ENCODE results near the gene DOCK2.
"Not testable (repeated sequence)": the region's sequence is repeated elsewhere in the genome, so short reads cannot be mapped to it uniquely, and the experiment has no call there.

DOCK2 gene

GRCh38 chr5:169723103-169723831, 86.2 kb downstream of the DOCK2 start:
- ATAC-seq: no peak

GRCh38 chr5:169724303-169725087, 87.4 kb downstream of the DOCK2 start:
- ATAC-seq: no peak

- not testable (repeated sequence) for ATAC-seq
Observed at GRCh38 chr5:169725665-169726064, 88.6 kb downstream of the DOCK2 start.

DNA sequence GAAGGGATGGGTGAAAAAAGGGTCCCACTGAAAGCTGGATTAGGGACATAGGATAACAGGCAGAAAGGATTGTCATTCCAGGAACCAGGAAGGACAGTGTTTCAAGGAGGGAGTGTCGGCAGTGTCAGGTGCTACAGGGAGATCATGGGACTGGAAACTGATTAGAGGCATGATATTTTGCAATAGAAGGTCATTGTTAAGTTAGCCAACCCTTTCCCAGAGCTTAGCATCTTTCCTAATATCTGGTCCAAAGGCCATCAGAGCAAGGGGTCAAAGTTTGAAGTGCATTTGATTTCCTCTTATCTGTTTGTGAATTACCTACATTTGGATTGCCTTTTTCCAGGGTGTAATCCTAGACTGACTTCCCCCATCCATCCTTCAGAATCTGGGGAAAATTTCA, 91.3 kb downstream of the DOCK2 start:
- ATAC-seq: no peak

DNA sequence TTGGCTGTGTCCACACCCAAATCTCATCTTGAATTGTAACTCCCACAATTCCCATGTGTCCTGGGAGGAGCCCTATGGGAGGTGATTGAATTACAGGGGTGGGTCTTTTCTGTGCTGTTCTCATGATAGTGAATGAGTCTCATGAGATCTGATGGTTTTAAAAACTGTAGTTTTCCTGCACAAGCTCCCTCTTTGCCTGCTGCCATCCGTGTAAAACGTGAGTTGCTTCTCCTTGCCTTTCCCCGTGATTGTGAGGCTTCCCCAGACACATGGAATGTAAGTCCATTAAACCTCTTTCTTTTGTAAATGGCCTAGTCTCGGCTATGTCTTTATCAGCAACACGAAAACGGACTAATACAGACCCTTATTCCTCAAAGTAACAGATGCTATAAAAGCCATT, 94.1 kb downstream of the DOCK2 start:
- no peak for ATAC-seq

GRCh38 chr5:169732841-169733240, 95.8 kb downstream of the DOCK2 start:
- ATAC-seq: no peak

GRCh38 chr5:169735913-169736312, 98.8 kb downstream of the DOCK2 start:
- no peak for ATAC-seq

- no peak for ATAC-seq
Observed at GRCh38 chr5:169736653-169737052, 99.6 kb downstream of the DOCK2 start.

DNA sequence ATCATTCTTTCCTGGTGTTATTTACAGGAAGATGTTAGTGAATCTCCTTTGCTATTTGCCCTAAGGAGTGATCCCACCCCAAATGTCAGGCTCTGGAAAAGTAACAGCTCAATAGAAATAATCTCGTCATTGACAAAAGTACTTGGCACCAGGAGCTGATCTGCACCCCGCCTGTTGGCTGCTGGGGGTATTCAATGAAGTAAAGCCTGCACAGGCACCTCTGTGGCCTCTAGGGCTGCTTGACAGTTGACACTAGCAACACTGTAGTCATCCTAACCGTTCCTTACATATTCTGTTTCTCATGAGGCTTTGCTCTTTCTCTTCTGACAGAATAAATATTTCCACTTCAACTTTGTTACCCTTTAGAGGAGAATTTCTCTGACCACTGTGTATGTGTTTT, 103.4 kb downstream of the DOCK2 start:
- no peak for ATAC-seq

DNA sequence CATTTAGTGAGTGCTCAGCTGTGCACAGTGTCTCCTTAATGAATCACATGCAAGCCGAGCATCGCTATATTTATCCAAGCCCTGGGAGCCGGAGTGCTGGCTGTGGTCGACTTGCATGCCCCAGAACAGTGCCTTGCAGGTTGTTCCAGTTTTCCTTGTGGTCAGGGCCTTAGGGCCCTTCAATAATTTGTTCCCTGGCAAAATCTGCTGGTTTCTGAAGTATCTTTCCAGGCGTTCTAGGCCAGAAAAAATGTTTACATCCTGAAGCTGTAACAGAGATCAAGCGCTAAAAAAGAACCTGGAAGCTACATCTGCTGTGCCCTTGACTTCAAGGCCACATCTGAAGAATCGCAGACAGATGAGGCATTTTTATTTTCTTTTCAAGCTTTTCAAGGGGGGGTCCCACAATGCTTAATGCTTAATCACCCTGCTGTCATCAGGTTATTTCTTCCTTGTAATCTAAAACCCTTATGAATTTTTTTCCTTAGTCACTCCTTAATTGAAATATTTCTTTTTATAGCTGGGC, 105.8 kb downstream of the DOCK2 start:
- no peak for ATAC-seq

- ATAC-seq: no peak
Observed at GRCh38 chr5:169744336-169744735, 107.3 kb downstream of the DOCK2 start.

DNA sequence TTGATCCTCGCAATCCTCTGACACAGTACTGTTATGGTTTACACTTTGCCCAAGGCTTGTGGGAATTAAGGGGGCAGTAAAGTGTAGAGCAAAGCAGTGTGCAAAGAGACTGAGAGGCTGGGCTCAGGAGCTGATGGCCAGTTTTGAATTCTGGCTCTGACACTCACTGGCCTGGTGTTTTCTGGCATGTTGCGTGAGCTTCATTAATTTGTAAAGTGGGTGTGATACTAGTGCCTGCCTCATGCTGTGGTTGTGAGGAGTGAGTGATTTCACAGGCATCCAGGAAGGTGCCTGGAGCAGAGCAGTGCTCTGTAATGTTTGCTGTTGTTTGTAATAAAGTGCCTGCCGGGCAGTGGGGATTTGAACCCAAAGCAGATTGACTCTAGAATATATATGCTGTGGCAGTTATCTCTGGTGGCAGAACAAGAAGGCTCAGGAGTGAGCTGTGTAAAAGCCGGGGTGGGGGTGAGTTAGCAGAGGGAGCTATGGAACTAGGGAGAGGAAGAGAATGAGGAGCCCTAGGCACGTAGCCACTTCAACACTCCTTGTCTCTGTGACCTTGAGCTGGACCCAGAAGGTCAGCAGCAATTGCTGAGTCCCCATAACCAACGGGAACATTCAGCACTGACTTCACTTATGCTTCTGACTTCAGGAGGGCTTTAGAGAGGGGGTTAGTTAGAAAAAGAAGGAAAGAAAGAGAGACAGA, 108.5 kb downstream of the DOCK2 start:
- no peak for ATAC-seq

DNA sequence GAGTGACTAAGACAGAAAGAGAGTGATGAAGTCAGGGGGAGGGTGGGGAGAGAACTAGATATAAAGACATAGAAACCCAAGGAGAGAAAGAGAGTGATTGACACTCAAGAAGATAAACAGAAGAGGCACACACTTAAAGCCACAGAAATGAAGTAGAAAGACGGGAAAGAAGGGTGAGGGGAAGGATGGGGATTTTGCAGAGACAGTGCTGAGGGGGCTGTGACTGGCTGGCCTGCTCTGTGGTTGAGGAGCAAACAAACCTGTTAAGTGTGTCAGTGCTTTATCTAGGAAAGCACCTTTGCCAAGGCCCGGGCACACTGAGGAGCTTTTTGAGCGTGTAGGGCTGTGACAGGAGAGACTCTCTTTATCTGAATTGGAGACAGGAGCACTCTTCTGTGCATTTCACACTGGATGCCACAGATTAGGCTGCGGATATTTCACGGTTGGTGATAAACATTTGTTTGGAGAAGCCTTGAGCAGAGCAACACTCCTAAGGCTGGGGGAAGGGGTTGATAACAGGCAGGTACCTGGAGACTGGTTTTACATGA, 109.1 kb downstream of the DOCK2 start:
- peak in 1 of 2 donors; percentile 30 for ATAC-seq

DNA sequence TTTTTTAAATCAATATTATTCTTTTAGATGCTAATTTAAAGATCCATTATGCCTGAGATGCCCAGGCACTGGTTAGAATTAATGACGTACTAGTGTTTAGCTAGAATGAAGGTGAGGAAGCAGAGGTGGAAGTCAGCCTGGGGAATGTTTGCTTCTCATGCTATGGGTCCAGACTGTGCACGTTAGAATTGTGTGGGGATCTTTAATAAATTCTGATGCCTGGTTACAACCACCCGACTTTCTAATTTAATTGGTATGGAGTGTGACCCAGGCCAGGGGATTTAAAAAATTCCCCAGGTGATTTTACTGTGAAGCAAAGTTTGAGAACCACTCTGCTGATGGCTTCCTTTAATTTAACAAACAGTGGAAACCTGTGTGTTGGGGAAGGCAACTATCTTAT, 111.1 kb downstream of the DOCK2 start:
- ATAC-seq: peak in 1 of 2 donors; percentile 43

- no peak for ATAC-seq
Observed at GRCh38 chr5:169749295-169749694, 112.2 kb downstream of the DOCK2 start.

- ATAC-seq: no peak
Observed at GRCh38 chr5:169751490-169751889, 114.4 kb downstream of the DOCK2 start.

DNA sequence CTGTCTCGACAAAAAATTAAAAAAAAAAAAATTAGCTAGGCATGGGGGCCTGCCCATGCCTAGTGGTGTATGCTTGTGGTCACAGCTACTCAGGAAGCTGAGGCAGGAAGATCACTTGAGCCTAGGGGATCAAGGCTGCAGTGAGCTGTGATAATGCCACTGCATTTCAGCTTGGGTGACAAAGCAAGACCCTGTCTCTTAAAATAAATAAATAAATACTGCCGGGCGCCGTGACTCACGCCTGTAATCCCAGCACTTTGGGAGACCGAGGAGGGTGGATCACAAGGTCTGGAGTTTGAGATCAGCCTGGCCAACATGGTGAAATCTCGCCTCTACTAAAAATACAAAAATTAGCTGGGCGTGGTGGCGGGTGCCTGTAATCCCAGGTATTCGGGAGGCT, 115.5 kb downstream of the DOCK2 start:
- not testable (repeated sequence) for ATAC-seq

- no peak for ATAC-seq
Observed at GRCh38 chr5:169753795-169754194, 116.7 kb downstream of the DOCK2 start.

GRCh38 chr5:169754737-169755136, 117.7 kb downstream of the DOCK2 start:
- no peak for ATAC-seq

DNA sequence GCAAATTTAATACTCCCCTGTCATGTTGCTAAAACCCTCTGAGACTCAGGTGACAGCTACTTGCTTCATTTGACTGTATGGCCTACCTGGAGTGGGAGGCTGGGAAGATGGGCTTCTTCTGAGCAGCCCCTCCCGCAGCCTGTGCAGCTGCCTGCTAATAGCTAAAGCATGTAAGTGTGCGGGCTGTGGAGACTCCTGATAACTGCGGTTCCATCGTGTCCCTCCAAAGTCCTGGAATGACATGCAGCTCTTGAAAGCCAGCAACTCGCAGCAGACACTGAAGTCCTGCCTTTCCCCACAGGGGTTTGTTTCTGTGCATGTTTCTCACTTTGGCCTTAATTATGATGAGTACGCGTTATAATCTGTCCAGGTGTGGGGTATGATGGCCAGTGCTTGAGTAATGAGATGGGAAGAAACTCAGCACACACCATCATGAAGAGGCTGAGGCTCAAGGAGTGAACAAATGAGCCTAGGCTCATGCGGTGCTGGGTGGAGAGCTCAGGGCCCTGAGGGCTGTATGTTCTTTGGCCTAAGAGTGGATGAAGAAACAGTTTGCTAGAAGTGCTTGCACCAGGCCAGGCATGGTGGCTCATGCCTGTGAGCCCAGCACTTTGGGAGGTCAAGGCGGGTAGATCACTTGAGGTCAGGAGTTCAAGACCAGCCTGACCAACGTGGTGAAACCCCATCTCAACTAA, 119.1 kb downstream of the DOCK2 start:
- ATAC-seq: no peak

DNA sequence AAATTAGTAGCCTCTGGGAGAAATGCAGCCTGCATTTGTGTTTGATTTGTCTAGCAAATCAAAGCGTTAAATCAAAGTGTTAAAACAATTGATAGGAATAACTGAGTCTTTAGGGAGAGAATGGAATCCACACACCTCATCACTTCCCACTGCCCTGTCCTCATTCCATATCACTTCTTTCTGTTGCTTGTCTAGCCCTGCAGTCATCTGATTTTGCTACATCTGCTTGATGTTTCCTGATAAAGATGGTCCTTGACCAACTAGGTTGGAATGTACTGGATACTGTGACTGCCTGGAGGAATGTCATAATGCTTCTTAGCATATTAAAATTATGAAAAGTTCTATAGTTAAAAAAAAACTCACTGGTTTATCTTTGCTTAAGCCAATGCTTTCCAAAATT, 119.9 kb downstream of the DOCK2 start:
- no peak for ATAC-seq

GRCh38 chr5:169758886-169759285, 121.8 kb downstream of the DOCK2 start:
- no peak for ATAC-seq

Measured in activated CD4-positive, CD25-positive, alpha-beta regulatory T cell treated with anti-CD3 and anti-CD28 coated beads, Interleukin-2, amount 50 U/mL, for 24 hours (primary cell).